GM12878 (cell line): ENCODE measurements around the gene SLC8B1. TPM values are rescaled to one million over a fixed set of nuclear protein-coding genes. Genes with fewer than 3 reads are reported as not detected.

Source experiments
- ATAC-seq: fragments of 200-7000 bp; cut with Tn5 transposase; 3 replicates; pipeline ENCODE4 v1.9.1; 2020; ENCODE audit warnings: mild to moderate bottlenecking, moderate library complexity
- BruUV-seq: library from RNA; stranded (reverse); fragments of 400-500 nt; replicated peaks from 2 replicates; lab custom pipeline; 2021; lab: Mats Ljungman, UMichigan
- CTCF ChIA-PET: fragments of 300-600 bp; sonication (Branson Sonifier 250); formaldehyde crosslinking; extraction: SDS; loops from one replicate; lab custom pipeline; 2021; ENCODE audit warnings: inconsistent platforms; lab: Yijun Ruan, JAX
- POLR2A ChIA-PET: fragments of 350-600 bp; formaldehyde crosslinking; extraction: SDS; loops from one replicate; lab custom pipeline; 2021; ENCODE audit warnings: inconsistent platforms; lab: Charles Lee
- RAD21 ChIA-PET: fragments of 300-600 bp; sonication (Branson Sonifier 250); formaldehyde crosslinking; loops from one replicate; lab custom pipeline; 2023; ENCODE audit warnings: antibody characterized with exemption; ENCODE audit not compliant: unreplicated experiment; lab: Charles Lee
- SMC1A ChIA-PET: fragments of 300-600 bp; sonication (Branson Sonifier 250); formaldehyde crosslinking; loops from one replicate; lab custom pipeline; 2023; ENCODE audit not compliant: unreplicated experiment, uncharacterized antibody; lab: Charles Lee
- DNase-seq: peaks from one replicate; pipeline ENCODE4 v3.0.0-alpha.2; 2011; ENCODE audit warnings: low read depth, low spot score
- FAIRE-seq: peaks from 3 replicates; lab custom pipeline; 2011; peaks lifted over from hg19 to GRCh38; lab: Jason Lieb, UNC
- H2AFZ ChIP-seq: 2 replicates; pipeline ENCODE4 v1.6.0; 2011; ENCODE audit warnings: low read depth, low read length, control low read depth; ENCODE audit not compliant: control insufficient read depth
- H3K27ac ChIP-seq: 2 replicates; pipeline ENCODE4 v1.5.1; 2011; ENCODE audit warnings: control low read depth; ENCODE audit not compliant: control insufficient read depth, insufficient read depth
- H3K27me3 ChIP-seq, 2 experiments: replicated peaks in 1 of 2; 2 replicates each; pipeline versions ENCODE4 v1.6.0 to v1.6.1; 2011; ENCODE audit warnings: low read length in 1 of 2; ENCODE audit not compliant: control insufficient read depth in 2 of 2, insufficient read depth in 2 of 2
- H3K36me3 ChIP-seq, 2 experiments: 2 replicates each; pipeline ENCODE4 v1.5.1; 2011; ENCODE audit warnings: low read length in 1 of 2; ENCODE audit not compliant: control insufficient read depth in 2 of 2, insufficient read depth in 2 of 2
- H3K4me1 ChIP-seq: 2 replicates; pipeline ENCODE4 v1.6.1; 2011; ENCODE audit warnings: mild to moderate bottlenecking, low read length, moderate library complexity, mixed read lengths; ENCODE audit not compliant: control insufficient read depth, insufficient read depth
- H3K4me2 ChIP-seq: 2 replicates; pipeline ENCODE4 v1.6.0; 2011; ENCODE audit warnings: control low read depth; ENCODE audit not compliant: control insufficient read depth, insufficient read depth
- H3K4me3 ChIP-seq: fragments of 200-600 bp; sonication (generic); 2 replicates; pipeline ENCODE4 v1.5.1; 2016
- H3K79me2 ChIP-seq: 2 replicates; pipeline ENCODE4 v1.6.0; 2011; ENCODE audit warnings: low read length; ENCODE audit not compliant: control insufficient read depth, insufficient read depth
- H3K9ac ChIP-seq: 2 replicates; pipeline ENCODE4 v1.8.0; 2011; ENCODE audit warnings: low read length, control low read depth, mixed read lengths; ENCODE audit not compliant: control insufficient read depth, insufficient read depth
- H3K9me3 ChIP-seq: replicated peaks from 3 replicates; pipeline ENCODE4 v1.5.1; 2011; ENCODE audit warnings: mild to moderate bottlenecking, low read length; ENCODE audit not compliant: control insufficient read depth, insufficient read depth
- H4K20me1 ChIP-seq: 2 replicates; pipeline ENCODE4 v1.6.0; 2011; ENCODE audit not compliant: control insufficient read depth, insufficient read depth
- CHD2 ChIP-seq: IDR thresholded peaks from 2 replicates; pipeline ENCODE4 v1.6.1; 2011; ENCODE audit warnings: low read depth, low read length, improper control_type of control experiment, borderline replicate concordance
- CTCF ChIP-seq, 3 experiments: IDR thresholded peaks in 2 of 3; conservative IDR thresholded peaks in 1 of 3; 2 replicates each; pipeline ENCODE4 v1.5.1; 2011; ENCODE audit warnings: low read depth in 3 of 3, low read length in 3 of 3, mild to moderate bottlenecking in 3 of 3, control low read depth in 2 of 3, moderate library complexity in 2 of 3, inconsistent platforms in 1 of 3, mixed read lengths in 1 of 3; ENCODE audit not compliant: control insufficient read depth in 2 of 3, insufficient read depth in 1 of 3; ENCODE audit errors: extremely low read depth in 1 of 3
- IKZF2 ChIP-seq, 2 experiments: fragments of 450-650 bp; IDR thresholded peaks; 2 replicates each; pipeline ENCODE4 v1.6.1; 2017; ENCODE audit warnings: mild to moderate bottlenecking in 2 of 2, moderate library complexity in 2 of 2
- PML ChIP-seq: IDR thresholded peaks from 2 replicates; pipeline ENCODE4 v1.6.1; 2012; ENCODE audit warnings: low read length, inconsistent platforms
- WGBS: methylation state at CpG from one replicate; pipeline ENCODE4 v1.1.6; 2016; ENCODE audit warnings: low lambda C conversion rate; ENCODE audit not compliant: insufficient replicate concordance, insufficient coverage; ENCODE audit errors: missing lambda C conversion rate; 5-methylcytosine and 5-hydroxymethylcytosine counted together
- in situ Hi-C: fragments of 300-500 bp; cut with MboI; formaldehyde crosslinking; loops from 9 replicates; pipeline ENCODE4 v1.14.3; 2018; ENCODE audit warnings: mixed read lengths
- intact Hi-C: fragments of 100-400 bp; cut with micrococcal nuclease; formaldehyde crosslinking; loops from one replicate; pipeline ENCODE4 v1.14.2; 2022; ENCODE audit not compliant: unreplicated experiment
- polyA plus RNA-seq, 11 experiments: library from polyadenylated mRNA; depleted of rRNA in 4 of 11; unstranded in 6 of 11; stranded (reverse) in 5 of 11; fragments of >200 nt; fragmentation: Nextera tagmentation in 4 of 11; fragmentation: Illumina TruSeq in 1 of 11; extraction: Ambion mirVana in 4 of 11; extraction: Trizol in 1 of 11; gene quantifications; 1 replicate in 1 of 11; 2 replicates in 10 of 11; pipeline versions ENCODE4 v1.2.1 to v1.2.3, GENCODE V29; 2011 to 2016; ENCODE audit warnings: inconsistent platforms in 2 of 11, missing spikeins in 2 of 11, low read depth in 1 of 11
- total RNA-seq, 4 experiments: library from RNA; depleted of rRNA in 3 of 4; stranded (reverse); fragments of >200 nt in 3 of 4; fragmentation: Illumina TruSeq in 1 of 4; extraction: Trizol in 1 of 4; gene quantifications; 2 replicates each; pipeline versions ENCODE4 v1.2.1 to v1.2.3, GENCODE V29; 2013 to 2021

The SLC8B1 gene
- total and polyA plus RNA-seq, 10 of the 15 experiments (the other 5 are each of a cell fraction or from before 2014, with no cell fraction given), result 0.18 to 12.3 (median 6.8) TPM

DNA sequence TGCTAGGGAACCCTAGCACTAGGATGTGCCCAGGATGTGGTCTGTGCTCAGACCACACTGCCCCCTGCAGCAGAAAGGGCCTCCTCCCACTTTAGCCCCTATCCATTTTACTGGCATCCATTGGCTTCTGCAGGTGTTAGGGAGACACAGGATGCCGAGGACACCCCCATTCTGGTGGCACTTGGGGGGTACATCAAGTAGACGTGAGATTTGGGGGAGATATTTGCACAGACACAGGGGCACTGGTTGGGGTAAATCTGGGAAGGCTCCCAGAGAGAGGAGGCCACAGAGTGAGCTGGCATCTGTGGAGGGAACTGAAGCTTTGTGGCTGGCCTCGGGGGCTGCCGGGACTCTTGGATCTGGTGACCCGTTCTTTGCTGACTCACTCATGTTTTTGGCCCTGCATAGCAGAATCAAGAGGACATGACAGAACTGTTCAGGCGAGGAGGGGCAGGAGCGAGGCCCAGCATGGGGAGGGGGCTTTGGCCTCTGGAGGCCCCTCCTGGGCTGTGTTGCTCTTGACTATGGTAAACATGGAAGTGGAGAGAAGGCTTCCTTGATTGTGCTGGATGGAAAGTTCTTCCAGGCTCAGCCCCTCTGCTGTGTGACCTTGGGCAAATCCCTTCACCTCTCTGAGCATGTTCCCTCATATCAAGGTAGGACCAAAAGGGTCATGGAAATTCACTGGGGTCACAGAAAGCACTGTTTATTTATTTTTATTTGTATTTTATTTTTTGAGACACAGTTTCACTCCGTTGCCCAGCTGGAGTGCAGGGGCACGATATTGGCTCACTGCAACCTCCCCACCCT, 25.2 kb upstream of the SLC8B1 start:
- peak overlapping the region; percentile 71; the same call in 1 of the 2 replicates for H3K4me3 ChIP-seq

More for the DNA sequence above, 25.2 kb upstream of the SLC8B1 start:
- Histone ChIP-seq H3K9me3 (no peaks in the 10 kb centered on the region), H3K27me3 (no peaks in the 10 kb centered on the region), H3K9ac (no peak overlapping the region), H3K27ac (no peak overlapping the region), H3K79me2 (peaks cover 7% of the 10 kb centered on the region; the same call in 1 of the 2 replicates), H2AFZ (no peak overlapping the region), H3K4me1 (0 out of 2 replicates have a peak, but pooled peaks cover 4% of the 10 kb centered on the region), H3K4me2 (peak overlapping the region; percentile 84; the same call in 1 of the 2 replicates), H3K36me3 (no peaks in the 10 kb centered on the region), H4K20me1 (no peaks in the 10 kb centered on the region)
- CTCF ChIA-PET, result no interaction called here
- intact Hi-C loops, result loop anchor here (2.0 kb wide), 1 partner anchor 25 kb away; the partner anchor contains the start of gene SLC8B1
- DNase-seq (no peak), ATAC-seq (peak; percentile 9; the same call in 2 of the 3 replicates), FAIRE-seq (no peak)
- BruUV-seq, result TSS peak; percentile 61
- 56% methylated on average over 9 of the region's 9 CpGs for WGBS
- POLR2A ChIA-PET, result interaction anchor here (1.5 kb wide), 1 partner anchor 25 kb away, joined by 4 read pairs; the partner anchor contains the start of gene SLC8B1
- SMC1A ChIA-PET, result interaction anchor here (1.1 kb wide), 2 partner anchors 25 to 33 kb away, joined by 3 read pairs; partner anchors contain the start of gene SLC8B1
- RAD21 ChIA-PET, result interaction anchor here (1.5 kb wide), 1 partner anchor 173 kb away, joined by 4 read pairs; no protein-coding TSS in a partner anchor
- TF ChIP-seq IKZF2 (IDR thresholded peaks at IDR 0.05) (0 out of 4 replicates have a peak, but pooled peaks of 1 of the 2 experiments have one; percentile 10), CTCF (IDR thresholded peaks at IDR 0.05 in 2 of 3, conservative IDR thresholded peaks at IDR 0.05 in 1 of 3; ENCODE audit: control insufficient read depth in 2 of 3, extremely low read depth in 1 of 3, insufficient read depth in 1 of 3, low read depth in 3 of 3, low read length in 3 of 3) (peak in 1 of 3 experiments; percentile 27; a peak in 1 of 6 replicates), CHD2 (0 out of 2 replicates have a peak, but pooled peaks have one; percentile 27), PML (no peak)
- in situ Hi-C loops, result no loop called here
